Peyer's patch (tissue), 4 donors: ENCODE results near the gene ARHGAP15.

Experiments used
- CTCF ChIP-seq, 6 experiments: fragments of 450-650 bp in 4 of 6; fragments of 200-600 bp in 2 of 6; sonication (generic) in 1 of 6; IDR thresholded peaks; one replicate each; pipeline ENCODE4 v1.5.1; 2017 to 2019; ENCODE audit warnings: antibody characterized with exemption in 6 of 6, mild to moderate bottlenecking in 3 of 6, moderate library complexity in 1 of 6
- POLR2A ChIP-seq, 2 donors: fragments of 450-650 bp; IDR thresholded peaks; one replicate each; pipeline ENCODE4 v1.5.1; 2017; ENCODE audit warnings: antibody characterized with exemption in 2 of 2, mild to moderate bottlenecking in 2 of 2, moderate library complexity in 2 of 2

DNA sequence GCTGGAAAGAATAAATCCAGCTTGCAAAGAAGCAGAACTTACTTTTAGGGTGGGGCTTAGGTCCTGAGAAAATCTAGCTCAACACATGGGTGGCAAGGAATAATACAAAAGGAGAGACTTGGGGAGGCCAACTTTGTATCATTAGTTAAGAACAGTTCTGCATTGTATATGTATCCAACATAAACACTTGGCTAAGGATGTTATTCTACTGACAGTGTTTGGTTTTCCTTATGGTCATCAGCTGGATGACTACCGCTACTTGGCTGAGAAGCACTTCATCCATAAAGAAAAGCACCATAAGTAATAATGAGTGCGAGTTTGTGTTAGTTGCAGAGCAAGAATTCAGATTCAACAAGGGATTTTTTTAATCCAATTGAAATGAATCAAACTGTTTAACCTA lies 614.9 kb downstream of the ARHGAP15 start:
- TF ChIP-seq CTCF (IDR thresholded peaks at IDR 0.05): no peak
- TF ChIP-seq POLR2A (IDR thresholded peaks at IDR 0.05): no peak
